ENCODE measurements around the gene MMADHC. TPM values are rescaled to one million over a fixed set of nuclear protein-coding genes. Genes with fewer than 3 reads are reported as not detected.

MMADHC gene
- polyA plus RNA-seq, 3 donors: 20.5 to 119 (median 97.9) TPM

DNA sequence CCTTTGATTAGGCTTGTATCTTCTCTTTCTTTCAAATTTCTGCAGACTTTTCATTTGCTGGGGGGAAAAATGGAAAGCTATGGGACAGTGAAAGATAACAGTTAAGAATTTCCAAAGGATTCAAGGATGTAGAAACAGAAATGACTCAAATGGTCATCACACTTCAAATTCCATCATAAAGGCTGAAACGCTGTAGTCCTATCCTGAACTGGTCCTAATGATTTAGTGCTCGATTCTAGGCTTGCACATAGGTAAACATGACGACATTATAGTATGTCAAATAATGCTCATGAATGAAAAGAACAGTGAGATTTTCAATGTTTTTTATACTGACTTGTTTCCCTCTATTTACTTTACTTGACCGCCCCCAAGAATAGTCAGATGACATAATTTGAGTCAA is 15.7 kb upstream of the MMADHC start:
- TF ChIP-seq, protein P1, sequence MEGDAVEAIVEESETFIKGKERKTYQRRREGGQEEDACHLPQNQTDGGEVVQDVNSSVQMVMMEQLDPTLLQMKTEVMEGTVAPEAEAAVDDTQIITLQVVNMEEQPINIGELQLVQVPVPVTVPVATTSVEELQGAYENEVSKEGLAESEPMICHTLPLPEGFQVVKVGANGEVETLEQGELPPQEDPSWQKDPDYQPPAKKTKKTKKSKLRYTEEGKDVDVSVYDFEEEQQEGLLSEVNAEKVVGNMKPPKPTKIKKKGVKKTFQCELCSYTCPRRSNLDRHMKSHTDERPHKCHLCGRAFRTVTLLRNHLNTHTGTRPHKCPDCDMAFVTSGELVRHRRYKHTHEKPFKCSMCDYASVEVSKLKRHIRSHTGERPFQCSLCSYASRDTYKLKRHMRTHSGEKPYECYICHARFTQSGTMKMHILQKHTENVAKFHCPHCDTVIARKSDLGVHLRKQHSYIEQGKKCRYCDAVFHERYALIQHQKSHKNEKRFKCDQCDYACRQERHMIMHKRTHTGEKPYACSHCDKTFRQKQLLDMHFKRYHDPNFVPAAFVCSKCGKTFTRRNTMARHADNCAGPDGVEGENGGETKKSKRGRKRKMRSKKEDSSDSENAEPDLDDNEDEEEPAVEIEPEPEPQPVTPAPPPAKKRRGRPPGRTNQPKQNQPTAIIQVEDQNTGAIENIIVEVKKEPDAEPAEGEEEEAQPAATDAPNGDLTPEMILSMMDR (IDR thresholded peaks at IDR 0.05): no peak
- Histone ChIP-seq H3K79me2 (ENCODE audit: insufficient read depth, low read length) (no peaks in the 10 kb centered on the region), H3K4me1 (ENCODE audit: control insufficient read depth in 1 of 2, insufficient read depth in 2 of 2, low read length in 2 of 2) (peaks cover 5 to 7% of the 10 kb centered on the region in 2 donors), H3K27me3 (ENCODE audit: control insufficient read depth in 2 of 2, insufficient read depth in 2 of 2, low read length in 2 of 2) (peaks cover 0 to 5% of the 10 kb centered on the region in 2 donors), H3K9me3 (replicated peaks in 1 of 2; ENCODE audit: control insufficient read depth in 1 of 2, insufficient read depth in 1 of 2, low read length in 2 of 2) (no peaks in the 10 kb centered on the region), H3K4me3 (replicated peaks in 1 of 3; ENCODE audit: low read depth in 2 of 3, low read length in 3 of 3) (no peak overlapping the region), H3K27ac (ENCODE audit: low read depth in 1 of 2, low read length in 2 of 2) (no peak overlapping the region), H3K4me2 (replicated peaks; ENCODE audit: extremely low read depth, low read length, poor library complexity, severe bottlenecking) (no peak overlapping the region), H3K9ac (ENCODE audit: insufficient read depth, low read length, poor library complexity, severe bottlenecking) (no peak overlapping the region), H4K20me1 (ENCODE audit: insufficient read depth, low read length) (no peaks in the 10 kb centered on the region), H3K36me3 (replicated peaks in 1 of 2; ENCODE audit: control insufficient read depth in 1 of 2, insufficient read depth in 2 of 2, low read length in 2 of 2) (no peaks in the 10 kb centered on the region), H2AFZ (ENCODE audit: insufficient read depth, low read depth, low read length, poor library complexity, severe bottlenecking) (no peak overlapping the region)
- DNase-seq: no peak
- no CpG with 5 or more reads among the region's 4 CpGs for WGBS (ENCODE audit: insufficient coverage)
- Mint-ChIP-seq H3K27ac (no peak overlapping the region), H3K4me3 (no peak overlapping the region), H3K36me3 (no peaks in the 10 kb centered on the region), H3K27me3 (ENCODE audit: low read depth in 3 of 3) (peaks cover 2 to 4% (median 4%) of the 10 kb centered on the region in 3 donors), H3K4me1 (peaks cover 7% of the 10 kb centered on the region), H3K9me3 (peaks cover 0 to 4% (median 2%) of the 10 kb centered on the region in 7 donors)
- intact Hi-C loops (cut with micrococcal nuclease): no loop called here

DNA sequence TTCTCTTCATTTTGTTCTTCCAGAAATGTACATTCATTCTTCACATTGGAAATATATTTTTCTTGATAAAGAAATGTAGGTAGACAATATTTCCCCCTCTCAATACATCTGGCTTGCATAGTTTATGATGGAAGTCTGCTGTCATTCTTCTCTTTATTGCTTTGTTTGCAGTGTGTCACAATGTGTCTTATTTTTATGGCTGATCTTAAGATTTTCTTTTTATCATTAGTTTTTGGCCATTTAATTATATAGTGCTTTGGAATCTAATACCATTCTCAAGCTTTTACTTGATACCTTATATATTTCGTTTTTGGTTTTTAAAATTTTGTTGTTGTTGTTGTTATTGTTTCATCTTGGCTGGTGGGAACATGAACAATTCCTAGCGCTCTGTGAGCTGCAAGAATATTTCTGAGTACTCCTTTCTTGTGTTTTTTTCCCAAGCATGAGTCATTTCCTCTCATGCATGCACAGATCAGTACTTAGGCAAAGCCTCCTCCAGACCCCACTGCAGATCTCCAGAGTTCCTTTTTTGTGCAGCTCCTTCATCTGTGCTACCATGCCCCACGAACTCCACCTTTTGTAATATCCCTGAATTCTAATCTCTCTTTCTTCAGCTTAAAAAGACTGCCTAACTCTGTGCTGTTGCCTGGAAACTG is 13.7 kb upstream of the MMADHC start:
- Histone ChIP-seq H3K9me3 (replicated peaks in 1 of 2; ENCODE audit: control insufficient read depth in 1 of 2, insufficient read depth in 1 of 2, low read length in 2 of 2) (no peaks in the 10 kb centered on the region), H2AFZ (ENCODE audit: insufficient read depth, low read depth, low read length, poor library complexity, severe bottlenecking) (no peak overlapping the region), H4K20me1 (ENCODE audit: insufficient read depth, low read length) (no peaks in the 10 kb centered on the region), H3K79me2 (ENCODE audit: insufficient read depth, low read length) (no peaks in the 10 kb centered on the region), H3K4me3 (replicated peaks in 1 of 3; ENCODE audit: low read depth in 2 of 3, low read length in 3 of 3) (no peak overlapping the region), H3K4me2 (replicated peaks; ENCODE audit: extremely low read depth, low read length, poor library complexity, severe bottlenecking) (peak overlapping the region; percentile 2), H3K4me1 (ENCODE audit: control insufficient read depth in 1 of 2, insufficient read depth in 2 of 2, low read length in 2 of 2) (peaks cover 5 to 7% of the 10 kb centered on the region in 2 donors), H3K27ac (ENCODE audit: low read depth in 1 of 2, low read length in 2 of 2) (no peak overlapping the region), H3K9ac (ENCODE audit: insufficient read depth, low read length, poor library complexity, severe bottlenecking) (no peak overlapping the region), H3K36me3 (replicated peaks in 1 of 2; ENCODE audit: control insufficient read depth in 1 of 2, insufficient read depth in 2 of 2, low read length in 2 of 2) (no peaks in the 10 kb centered on the region), H3K27me3 (ENCODE audit: control insufficient read depth in 2 of 2, insufficient read depth in 2 of 2, low read length in 2 of 2) (peaks cover 0 to 5% of the 10 kb centered on the region in 2 donors)
- H3K9me3 Mint-ChIP-seq: peaks cover 0 to 3% (median 0%) of the 10 kb centered on the region in 7 donors
- intact Hi-C loops (cut with micrococcal nuclease): no loop called here
- no peak overlapping the region for H3K27ac Mint-ChIP-seq
- TF ChIP-seq, protein P1 (IDR thresholded peaks at IDR 0.05): no peak
- no peak overlapping the region for H3K4me3 Mint-ChIP-seq
- 20% methylated on average over 1 of the region's 3 CpGs for WGBS (ENCODE audit: insufficient coverage)
- DNase-seq: peak; percentile 5 to 51 (median 22)
- no peaks in the 10 kb centered on the region for H3K36me3 Mint-ChIP-seq
- H3K27me3 Mint-ChIP-seq (ENCODE audit: low read depth in 3 of 3): peaks cover 2 to 7% (median 5%) of the 10 kb centered on the region in 3 donors
- peaks cover 14% of the 10 kb centered on the region for H3K4me1 Mint-ChIP-seq
